AML-193 (cell line): Measurements from ENCODE around the gene TSPAN15.

Source experiments
- DNase-seq, 2 experiments: peaks; one replicate each; lab custom pipeline; 2025; lab: John Stamatoyannopoulos, UW

The TSPAN15 gene

DNA sequence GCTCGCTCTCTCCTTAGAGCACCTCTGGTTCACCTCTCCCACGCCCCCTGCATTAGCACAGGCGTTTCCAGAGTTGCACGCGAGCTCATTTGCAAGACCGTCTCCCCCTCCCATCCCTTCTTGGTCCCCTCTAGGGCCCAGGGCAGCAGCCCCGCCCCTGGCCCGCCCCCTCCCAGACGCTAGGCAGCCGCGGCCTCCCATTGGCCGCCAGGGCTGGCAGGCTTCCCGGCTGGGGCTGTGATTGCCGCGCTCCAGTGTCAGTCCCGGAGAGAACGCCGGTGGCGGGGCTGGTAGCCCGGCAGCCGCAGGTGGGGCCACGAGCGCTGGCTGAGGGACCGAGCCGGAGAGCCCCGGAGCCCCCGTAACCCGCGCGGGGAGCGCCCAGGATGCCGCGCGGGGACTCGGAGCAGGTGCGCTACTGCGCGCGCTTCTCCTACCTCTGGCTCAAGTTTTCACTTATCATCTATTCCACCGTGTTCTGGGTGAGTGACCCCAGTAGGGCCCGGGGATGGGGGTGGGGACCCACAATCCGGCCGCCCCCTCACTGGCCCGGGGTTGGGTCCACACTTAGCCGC, at the start of gene TSPAN15:
TSS of gene TSPAN15 (plus strand) at position 257 of the 575 bp plus-strand sequence. CDS start at position 387, 130 bp downstream.
- DNase-seq, result no peak

DNA sequence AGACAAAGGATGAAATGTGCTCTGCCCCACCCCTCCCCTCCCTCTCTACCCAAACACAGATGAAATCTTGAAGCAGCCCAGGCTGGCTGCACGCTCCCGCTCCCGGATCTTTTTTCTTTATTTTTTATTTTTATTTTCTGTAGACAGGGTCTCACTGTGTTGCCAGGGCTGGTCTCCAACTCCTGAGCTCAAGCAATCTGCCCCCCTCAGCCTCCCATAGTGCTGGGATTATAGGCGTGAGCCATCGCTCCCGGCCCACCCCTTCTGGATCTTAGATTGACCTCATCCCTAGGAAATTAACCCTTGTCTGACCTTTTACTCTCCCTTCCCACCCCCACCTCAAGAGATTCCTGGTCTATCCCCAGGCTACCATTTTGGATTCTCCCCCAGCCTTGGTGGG, 48.9 kb upstream of the TSPAN15 start:
- DNase-seq, result no peak

DNA sequence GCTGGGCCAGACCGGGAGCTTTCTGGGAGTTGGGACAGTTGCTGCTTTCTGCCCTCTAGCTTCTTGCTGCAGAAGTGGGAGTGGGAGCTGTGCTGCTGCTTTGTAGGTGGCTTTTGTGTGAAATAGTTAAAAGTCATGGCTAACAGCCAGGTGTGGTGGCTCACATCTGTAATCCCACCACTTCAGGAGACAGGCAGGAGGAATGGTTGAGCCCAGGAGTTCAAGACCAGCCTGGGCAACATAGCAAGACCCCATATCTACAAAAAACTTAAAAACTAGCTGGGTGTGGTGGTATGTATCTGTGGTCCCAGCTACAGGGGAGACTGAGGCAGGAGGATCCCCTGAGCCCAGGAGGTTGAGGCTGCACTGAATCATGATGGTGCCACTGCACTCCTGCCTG, 48.2 kb upstream of the TSPAN15 start:
- no peak for DNase-seq

DNA sequence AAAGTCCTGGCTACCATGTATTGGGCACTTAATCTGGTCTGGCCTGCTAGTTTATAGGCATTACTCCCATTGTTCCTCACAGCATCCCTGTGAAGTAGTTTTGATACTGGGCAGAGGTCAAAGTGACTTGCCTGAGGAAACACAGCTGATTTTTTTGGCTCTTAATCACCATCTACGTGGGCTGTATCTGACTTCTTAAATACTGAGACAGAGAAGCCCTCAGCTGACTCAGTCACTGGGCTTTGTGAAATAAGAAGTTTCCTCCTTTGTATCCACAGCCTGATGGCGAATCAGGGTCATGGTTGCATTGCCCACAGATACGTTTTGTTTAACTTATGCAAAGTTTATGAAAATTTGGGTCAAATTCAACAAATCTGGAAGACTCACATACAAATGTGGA, 47.7 kb upstream of the TSPAN15 start:
- no peak for DNase-seq

DNA sequence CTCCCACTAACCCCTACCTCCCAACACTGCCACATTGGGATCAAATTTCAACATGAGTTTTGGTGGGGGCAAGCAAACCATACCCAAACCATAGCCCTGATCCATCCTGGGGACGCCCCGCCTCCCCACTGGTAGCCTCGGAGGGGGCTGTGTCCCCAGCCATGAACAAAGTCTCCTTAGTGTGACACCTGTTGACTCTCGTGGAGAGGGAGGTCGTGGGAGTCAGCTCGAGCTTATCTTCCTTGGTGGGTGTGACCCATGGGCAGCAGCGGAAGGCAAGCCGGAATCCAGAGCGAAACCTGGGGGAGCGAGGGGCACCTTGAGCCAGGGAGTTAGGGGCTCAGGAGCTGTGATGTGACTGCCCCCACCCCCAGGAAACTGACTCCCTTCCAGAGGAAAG, 46.5 kb upstream of the TSPAN15 start:
- DNase-seq, result no peak

DNA sequence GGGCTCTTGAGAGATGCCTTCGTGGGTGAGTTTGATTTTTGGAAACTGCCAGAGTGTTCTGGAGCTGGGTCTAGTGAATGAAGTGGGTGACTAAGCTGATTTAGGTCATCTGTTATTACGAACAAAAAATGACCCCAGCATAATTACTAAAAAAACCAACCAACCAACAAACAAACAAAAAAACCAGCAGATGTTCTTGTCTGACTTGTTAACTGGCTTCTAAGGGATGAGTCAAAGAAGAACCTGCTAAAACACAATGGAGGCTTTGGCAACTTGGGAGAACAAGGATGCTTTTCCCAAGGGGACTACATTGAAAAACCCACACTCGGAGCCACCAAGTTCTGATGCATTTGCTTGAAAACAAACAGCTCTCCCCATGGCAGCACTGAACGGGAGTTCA, 46.0 kb upstream of the TSPAN15 start:
- DNase-seq, result no peak

DNA sequence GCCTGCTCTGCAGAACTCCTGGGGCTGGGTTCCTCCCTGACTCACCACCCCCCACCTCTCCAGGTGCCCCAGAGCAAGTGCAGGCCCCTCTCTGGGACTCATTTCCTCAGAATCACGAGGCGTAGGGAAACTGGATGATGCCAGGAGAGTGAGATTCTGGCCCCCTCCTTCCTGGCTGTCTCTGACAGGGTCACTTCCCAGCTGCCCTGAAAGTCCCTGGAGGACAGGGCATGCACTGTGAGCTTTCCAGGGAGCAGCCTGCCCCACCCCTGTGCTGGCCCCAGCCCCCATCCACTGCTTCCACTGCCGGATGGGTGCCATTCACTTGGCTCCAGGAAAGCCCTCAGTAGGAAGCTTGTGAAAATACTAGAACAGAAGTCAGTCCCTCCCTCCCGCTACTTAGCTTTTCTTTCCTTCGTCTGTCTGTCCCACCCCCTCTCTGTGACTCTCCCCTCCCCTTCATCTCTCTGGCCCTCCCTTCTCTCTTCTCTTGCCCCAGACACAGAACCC, 44.9 kb upstream of the TSPAN15 start:
- DNase-seq, result no peak

DNA sequence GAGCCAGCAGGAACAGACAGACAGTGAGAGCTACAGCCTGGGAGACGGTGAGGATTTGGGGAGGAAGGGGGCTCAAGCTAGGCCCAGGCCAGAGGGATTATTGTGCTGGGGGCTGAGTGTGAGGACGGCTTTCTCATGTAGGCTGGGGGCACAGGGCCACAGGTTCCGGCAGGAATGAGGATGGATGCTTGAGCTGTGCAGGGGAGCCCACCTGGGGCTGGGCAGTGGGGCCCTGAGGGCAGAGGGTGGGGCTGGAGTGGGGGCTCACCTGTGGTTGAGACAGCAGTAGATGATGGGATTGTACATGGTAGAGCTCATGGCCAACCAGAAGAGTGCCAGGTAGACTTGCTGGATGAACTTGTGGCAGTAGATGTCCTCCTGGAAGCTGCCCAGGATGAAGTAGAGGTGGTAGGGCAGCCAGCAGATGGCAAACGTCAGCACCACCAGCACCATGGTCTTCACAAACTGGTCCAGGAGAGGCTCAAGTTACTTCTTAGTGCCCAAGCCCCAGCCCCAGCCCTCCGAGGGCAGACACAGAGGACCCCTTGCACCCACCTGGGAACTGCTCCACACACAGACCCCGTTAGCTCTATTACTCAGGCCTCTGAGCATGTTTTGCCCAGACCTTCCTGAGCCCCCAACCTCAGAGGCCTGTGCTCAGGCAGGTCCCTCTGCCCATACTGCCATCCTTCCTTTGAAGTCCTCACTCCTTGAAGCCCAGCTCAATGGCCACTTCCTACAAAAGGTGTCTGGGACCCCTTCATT, 44.3 kb upstream of the TSPAN15 start:
- DNase-seq, result no peak

DNA sequence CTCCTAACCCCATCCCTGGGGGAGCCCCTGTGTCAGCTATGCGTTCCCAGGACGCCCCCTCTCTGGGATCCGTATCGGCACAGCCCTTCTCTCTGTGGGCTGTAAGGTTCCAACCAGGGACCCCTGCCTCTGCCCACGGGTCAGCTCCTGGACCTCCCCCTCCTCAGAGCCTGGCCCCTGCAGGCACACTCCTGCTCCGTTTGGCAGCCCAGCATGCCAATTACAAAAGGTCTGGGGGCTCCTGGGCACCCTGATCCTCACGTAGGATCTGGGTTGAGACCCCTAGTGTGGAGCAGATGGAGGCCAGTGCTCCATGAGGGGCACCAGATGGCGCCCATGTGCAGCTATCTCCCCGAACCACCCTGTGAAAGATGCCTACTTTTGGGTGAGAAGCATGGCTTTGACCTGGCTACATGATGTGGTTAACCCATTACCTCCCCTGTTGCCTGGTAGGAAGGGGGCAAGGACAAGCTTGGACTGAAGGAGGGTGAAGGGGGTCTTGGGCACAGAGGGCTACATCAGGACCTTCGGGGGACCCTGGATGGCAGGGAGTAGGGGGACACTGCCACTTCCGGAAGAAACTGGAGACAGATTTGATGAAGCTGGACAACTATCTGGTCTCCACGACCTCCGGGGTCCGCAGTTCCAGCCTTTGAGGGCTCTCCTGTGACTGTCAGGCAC, 43.5 kb upstream of the TSPAN15 start:
- DNase-seq, result peak in 1 of 2 experiments; percentile 27

DNA sequence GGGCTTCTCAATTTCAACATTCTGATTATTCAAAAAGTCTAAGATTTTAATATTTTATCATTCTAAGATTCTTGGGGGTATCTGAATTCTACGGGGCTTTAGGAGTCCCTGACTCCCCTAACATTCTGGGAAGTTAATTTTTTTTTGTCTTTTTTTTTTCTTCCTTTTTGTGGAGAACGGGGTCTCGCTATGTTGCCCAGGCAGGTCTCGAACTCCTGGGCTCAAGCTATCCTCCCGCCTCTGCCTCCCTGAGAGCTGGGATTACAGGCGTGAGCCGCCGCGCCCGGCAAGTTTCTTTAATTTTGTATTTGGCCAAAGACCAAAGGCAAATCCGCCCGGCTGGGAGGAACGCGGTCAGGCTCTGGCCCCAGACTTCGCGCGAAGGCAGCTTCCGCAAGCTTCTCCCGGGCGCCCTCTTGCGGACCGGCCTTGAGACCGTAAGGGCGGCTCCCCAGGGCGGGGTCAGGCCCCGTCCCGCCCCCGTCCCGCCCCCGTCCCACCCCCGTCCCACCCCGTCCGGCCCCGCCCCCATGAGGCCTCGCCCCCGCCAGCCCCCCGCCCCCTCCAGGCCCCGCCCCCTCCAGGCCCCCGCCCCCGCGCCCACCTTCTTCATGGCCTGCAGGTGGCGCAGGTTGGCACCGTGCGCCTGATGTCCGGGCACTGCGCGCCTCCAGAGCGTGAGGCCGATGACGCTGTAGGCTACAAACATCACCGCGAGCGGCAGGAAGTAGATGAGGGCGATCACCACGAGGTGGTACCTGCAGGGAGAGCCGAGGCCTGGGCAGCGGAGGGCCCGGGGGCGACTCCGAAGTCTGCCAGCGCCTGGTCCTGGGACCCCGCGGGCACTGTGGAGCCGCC, 42.7 kb upstream of the TSPAN15 start:
- DNase-seq, result peak; percentile 79 to 81

DNA sequence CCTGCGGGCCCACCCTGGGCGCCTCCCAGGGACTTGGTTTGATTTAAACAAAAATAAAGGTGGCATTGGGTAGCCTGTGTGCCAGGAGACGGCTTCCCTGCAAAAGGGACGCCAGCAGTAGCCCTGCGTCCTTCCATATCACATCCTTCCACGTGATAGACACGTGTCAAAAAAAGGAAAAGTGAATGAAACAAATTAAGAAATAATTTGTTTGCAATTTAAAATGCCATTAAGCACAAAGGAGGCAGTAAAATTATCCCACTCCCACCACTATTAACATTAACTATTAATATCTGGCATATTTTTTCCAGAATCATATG, 42.1 kb upstream of the TSPAN15 start:
- DNase-seq, result no peak

DNA sequence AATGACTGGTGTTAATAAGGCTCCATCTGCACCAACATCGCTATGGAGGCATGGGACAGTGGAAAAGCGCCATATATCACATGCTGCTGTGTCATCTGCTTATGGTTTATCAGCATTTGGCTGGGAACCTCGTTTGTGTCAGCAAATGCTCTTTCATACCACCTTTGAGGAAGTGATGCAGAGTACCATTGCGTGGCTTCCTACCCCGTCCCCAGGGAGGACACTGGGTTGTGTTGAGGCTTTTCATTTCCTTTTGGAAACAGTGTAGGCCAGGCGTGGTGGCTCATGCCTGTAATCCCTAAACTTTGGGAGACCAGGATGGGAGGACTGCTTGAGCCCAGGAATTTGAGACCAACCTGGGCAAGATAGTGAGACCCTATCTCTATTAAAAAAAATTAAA, 41.3 kb upstream of the TSPAN15 start:
- no peak for DNase-seq

DNA sequence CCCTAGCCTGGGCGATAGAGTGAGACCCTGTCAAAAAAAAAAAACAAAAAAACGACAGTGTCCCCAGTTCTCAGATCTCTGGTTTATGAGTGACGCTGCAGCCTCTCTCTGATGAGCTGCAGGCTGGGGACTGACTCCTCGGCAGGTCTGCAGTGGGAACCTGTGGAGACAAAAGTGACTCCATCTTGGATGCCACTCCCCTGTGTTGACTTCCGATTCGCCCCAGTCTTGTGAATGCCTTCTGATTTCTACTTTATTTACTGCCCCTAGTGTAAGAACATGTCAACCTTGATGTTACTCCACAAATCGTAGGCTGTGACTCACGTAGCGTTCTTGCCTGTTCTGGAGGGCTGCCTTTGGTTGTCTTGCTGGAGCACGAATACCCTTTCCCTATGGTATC, 40.8 kb upstream of the TSPAN15 start:
- no peak for DNase-seq

DNA sequence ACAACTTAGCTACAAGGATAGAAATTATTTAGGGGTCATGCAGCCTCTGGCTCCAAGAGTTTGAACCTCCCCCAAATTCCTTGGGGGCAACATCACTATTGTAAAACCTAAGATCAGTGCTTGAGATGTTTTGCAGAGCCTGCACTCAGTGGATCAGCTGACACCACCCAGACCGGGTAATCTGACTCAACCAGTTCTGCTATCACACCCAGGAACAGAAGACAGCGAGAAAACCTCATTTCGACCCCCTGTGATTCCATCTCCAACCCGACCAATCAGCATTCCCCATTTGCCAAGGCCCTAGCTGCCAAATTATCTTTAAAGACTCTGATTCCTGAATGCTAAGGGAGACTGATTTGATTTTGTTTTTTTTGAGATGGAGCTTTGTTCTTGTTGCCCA, 39.8 kb upstream of the TSPAN15 start:
- DNase-seq, result no peak

DNA sequence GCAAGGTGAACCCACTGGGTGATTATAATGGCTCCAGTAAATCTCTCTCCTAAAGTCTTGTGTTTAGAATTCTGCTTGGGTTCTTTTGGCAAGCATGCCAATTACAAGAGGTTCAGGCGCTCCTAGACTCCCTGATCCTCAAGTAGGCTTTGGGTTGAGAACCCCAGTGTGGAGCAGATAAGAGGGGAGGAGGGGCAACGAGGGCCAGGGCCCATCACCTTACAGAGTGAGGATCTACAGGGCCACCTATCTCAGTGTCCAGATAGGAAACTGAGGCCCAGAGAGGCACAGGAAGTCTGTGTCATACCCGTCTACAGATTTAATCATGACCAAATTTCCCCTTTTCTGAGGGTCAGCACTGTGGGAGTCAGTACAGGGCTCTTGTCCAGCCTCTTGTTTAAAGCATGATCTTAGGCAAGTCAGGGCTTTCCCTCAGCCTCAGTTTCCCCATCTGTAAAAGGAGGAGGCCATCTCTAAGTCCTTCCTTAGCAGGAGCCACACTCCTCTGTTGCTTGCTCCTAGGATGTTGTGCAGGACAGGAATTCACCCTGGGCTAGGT, 39.0 kb upstream of the TSPAN15 start:
- no peak for DNase-seq

DNA sequence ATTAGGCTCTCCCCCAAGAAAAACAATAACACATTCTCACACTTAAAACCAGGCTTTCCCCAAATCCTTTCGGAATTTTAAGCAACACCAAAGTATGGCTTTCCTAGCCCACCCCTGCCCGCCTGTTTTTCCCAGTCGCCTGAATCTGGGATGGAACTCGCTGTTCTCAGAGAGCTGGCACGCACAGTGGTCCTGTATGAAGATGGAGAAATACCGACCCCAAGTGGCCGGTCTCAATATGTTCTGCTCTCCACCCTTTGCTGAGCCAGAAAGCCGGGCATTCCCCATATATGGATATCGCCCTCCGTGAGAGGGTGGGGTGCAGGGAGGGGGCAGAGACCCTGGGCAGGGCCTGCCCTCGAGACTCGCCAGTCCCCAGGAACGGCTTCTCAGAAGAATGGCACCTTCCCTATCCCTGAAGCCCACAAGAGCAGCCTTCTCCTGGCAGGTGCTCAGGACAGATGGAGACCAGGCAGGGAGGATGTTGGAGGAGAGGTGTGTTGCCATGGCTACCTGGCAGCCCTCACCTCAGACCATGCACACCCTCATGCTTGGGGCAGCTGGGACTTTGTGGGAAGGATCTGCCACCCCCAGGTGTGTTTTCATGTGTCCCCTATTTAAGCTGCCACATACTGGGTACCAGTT, 37.9 kb upstream of the TSPAN15 start:
- DNase-seq, result peak in 1 of 2 experiments; percentile 16

DNA sequence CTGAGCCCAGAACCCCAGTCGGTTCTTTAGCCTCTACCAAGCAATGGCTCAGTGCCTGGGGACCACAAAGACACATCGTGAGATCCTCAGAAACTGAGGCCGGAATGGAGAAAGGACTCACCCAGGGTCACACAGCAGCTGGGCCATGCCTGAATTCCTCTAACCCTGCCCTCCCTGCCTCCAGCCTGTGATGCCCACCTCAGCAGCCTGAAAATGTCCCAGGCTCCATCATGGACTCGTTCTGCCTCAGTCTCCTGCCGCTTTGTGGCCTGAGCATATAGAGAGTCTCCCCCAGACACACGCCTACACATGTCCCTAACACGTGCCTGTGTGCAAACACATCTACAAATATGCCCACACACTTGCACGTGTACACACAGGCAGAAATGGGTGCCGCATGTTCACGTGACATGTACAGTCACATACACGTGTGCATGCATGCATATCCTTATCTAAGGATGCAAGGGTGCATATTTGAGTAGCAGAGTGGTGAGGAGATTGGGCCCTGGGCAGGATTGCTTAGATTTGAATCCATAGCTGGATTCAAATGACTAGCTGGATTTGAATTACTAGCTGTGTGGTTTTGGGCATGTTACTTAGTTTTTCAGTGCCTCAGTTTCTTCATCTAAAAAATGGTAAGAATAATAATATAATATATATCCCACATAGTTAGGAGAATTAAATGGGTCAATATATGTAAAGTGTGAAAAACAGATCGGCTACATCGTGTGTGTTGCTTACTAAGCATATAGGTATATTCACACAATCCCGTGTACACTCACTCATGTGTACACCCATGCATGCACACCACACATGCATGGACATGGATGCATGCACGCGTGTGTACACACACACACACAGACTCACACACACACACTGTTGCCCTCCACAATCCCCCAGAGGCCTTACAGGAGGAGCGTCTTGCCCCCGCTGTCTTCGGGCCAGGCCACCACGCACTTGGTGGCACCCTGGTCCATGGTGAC, 36.9 kb upstream of the TSPAN15 start:
- no peak for DNase-seq

DNA sequence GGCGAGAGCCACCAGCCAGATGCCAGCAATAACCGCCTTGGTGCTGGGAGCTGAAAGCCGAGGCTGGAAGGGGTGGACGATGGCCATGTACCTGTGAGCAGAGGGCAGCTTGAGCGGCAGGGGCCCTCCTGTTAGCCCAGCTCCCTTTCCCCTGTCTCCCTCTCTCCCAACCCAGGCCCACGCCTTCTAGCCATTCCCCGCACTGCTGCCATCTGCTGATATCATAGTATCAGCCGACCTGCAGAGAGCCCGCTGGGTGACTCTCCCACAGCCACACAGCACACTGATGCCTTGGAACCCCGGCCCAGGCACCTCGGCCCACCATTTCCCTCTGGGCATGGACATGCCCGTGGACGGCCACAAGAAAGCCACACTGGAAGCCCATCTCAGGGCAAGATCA, 36.2 kb upstream of the TSPAN15 start:
- no peak for DNase-seq

DNA sequence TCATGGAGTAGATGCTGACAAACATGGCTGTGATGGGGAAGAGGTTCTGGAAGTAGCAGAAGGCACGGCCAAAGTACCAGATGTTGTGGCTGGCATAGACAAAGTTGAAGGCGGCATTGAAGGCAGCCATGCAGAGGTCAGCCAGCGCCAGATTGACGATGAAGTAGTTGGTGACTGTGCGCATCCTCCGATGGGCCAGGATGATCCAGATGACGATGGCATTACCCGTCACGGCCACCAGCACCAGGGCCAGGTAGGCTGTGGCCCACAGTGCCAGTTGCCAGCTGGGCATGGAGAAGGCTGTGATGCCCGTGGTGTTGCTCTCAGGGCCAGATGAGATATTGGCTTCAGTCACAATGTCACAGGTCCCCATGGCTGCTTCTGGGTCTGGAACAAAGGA, 35.3 kb upstream of the TSPAN15 start:
- DNase-seq, result no peak

DNA sequence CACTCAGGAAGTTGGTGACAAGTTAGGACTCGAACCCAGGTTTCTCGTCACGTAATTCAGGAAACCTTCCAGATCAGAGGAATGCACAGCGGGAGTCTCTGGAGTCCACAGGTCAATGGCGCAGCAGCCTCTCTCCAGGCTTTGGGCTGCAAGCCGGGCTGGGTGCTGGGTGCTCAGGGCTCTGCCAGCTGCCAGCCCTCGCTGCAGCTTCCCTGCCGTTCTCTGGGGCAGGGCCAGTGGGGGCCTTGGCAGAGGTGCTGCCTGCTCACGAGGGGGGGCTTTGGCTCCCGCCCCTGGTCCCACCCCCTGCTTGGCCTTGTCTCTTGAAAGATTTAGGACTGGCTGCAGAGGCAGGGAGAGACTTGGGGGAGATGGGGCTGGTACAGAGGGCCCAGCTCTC, 34.6 kb upstream of the TSPAN15 start, which contains the start of gene TACR2:
TSS of gene TACR2 (minus strand) at position 224 of the 400 bp plus-strand sequence. CDS start 595 bp downstream, outside the sequence.
- no peak for DNase-seq
